SK-N-SH treated with all-trans-retinoic acid at 6 μM for 48 hours (cell line): ENCODE measurements around the gene PDCD6IP.
"Not testable (repeated sequence)": the region's sequence is repeated elsewhere in the genome, so short reads cannot be mapped to it uniquely, and the experiment has no call there.

ENCODE experiments used
- PATZ1 ChIP-seq: fragments of 250-450 bp; sonication (Bioruptor Pico); IDR thresholded peaks from 2 replicates; pipeline ENCODE4 v1.8.0; 2020; ENCODE audit warnings: mild to moderate bottlenecking, moderate library complexity, borderline replicate concordance
- RARB ChIP-seq: fragments of 250-450 bp; sonication (Bioruptor Pico); IDR thresholded peaks from 2 replicates; pipeline ENCODE4 v1.8.0; 2021; ENCODE audit warnings: mild to moderate bottlenecking, moderate library complexity
- ZNF70 ChIP-seq: fragments of 450-650 bp; formaldehyde crosslinking; IDR thresholded peaks from 2 replicates; pipeline ENCODE4 v1.5.0; 2020; ENCODE audit warnings: mild to moderate bottlenecking, moderate library complexity

- not testable (repeated sequence) for TF ChIP-seq ZNF70 (CRISPR knock-in tag); PATZ1 (CRISPR knock-in tag); RARB
Measured at GRCh38 chr3:33850599-33850998, 52.2 kb downstream of the PDCD6IP start.
